Measurements from ENCODE around the gene LAMA2. TPM values are rescaled to one million over a fixed set of nuclear protein-coding genes. Genes with fewer than 3 reads are reported as not detected.

LAMA2 gene
- total RNA-seq, 2 donors from 2014 or later: 111 to 217 TPM

DNA sequence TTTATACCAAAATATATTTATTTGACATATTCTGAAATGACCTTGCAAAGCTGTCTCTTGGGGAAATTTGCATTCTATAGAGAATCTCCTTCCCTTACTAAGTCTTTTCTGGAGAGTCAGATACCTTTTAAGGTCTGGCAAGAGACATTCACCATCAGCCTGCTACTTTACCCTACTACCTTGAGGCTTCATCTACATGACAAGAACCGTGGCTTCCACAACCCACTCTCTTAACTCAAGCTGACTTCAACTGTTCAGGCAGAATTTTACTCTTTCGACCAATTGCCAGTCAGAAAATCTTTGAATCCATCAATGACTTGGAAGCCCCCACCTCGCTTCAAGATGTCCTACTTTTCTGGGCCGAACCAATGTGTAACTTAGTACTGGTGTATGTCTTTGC lies 314.2 kb downstream of the LAMA2 start:
- no peak for TF ChIP-seq CTCF (IDR thresholded peaks at IDR 0.05)
- Histone ChIP-seq H3K27me3 (replicated peaks; ENCODE audit: insufficient read depth) (no peaks in the 10 kb centered on the region), H3K36me3 (no peaks in the 10 kb centered on the region), H3K27ac (no peak overlapping the region), H3K4me1 (ENCODE audit: control insufficient read depth in 1 of 2, low read depth in 2 of 2) (peaks cover 0 to 11% of the 10 kb centered on the region in 2 donors), H3K4me3 (no peak overlapping the region), H3K9me3 (no peaks in the 10 kb centered on the region)
- ATAC-seq (ENCODE audit: insufficient number of reproducible peaks, low FRiP score, low read depth) (no peak), DNase-seq (ENCODE audit: low spot score) (no peak)

DNA sequence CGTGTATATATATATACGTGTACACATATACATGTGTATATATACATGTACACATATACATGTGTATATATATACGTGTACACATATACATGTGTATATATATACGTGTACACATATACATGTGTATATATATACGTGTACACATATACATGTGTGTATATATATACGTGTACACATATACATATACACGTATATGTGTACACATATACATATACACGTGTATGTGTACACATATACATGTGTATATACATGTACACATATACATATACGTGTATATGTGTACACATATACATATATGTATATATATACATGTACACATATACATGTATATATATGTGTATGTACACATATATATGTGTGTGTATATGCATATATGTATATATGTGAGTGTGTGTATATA lies 317.2 kb downstream of the LAMA2 start:
- DNase-seq (ENCODE audit: low spot score) (no peak), ATAC-seq (ENCODE audit: insufficient number of reproducible peaks, low FRiP score, low read depth) (no peak)
- TF ChIP-seq CTCF (IDR thresholded peaks at IDR 0.05): no peak
- Histone ChIP-seq H3K27me3 (replicated peaks; ENCODE audit: insufficient read depth) (no peaks in the 10 kb centered on the region), H3K9me3 (no peaks in the 10 kb centered on the region), H3K4me1 (ENCODE audit: control insufficient read depth in 1 of 2, low read depth in 2 of 2) (peaks cover 0 to 8% of the 10 kb centered on the region in 2 donors), H3K4me3 (no peak overlapping the region), H3K27ac (no peak overlapping the region), H3K36me3 (no peaks in the 10 kb centered on the region)

DNA sequence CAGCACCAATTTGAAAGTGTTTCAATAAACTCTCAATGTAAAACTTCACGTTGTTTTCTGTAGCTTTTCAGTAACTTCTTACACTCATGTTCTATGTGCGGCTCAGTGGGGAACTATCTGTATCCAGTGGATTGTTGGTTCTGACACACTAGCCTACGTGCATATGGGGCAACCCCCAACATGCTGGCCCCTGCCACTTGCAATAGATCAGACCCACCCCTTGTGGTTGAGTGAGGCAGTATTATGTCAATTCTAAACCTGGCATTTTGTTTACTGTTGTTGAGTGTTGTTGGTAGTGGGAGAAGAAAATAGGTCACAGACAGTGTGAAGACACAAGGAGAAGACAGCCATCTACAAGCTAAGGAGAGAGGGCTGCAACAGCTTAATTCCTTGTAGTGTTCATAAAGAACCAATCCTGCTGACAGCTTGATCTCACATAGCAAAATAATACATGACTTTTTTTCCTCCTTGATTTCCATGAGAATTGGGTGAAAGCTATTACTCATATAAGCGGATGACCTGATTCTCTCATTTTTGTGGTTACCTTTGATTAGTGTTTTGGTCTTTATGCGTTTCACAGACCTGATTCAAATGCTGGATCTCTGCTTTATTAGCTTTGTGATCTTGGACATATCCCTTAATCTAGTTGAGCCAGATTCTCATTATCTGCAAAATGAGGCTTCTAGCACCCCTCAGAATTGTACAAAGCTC lies 320.4 kb downstream of the LAMA2 start:
- Histone ChIP-seq H3K9me3 (no peaks in the 10 kb centered on the region), H3K27ac (no peak overlapping the region), H3K36me3 (no peaks in the 10 kb centered on the region), H3K27me3 (replicated peaks; ENCODE audit: insufficient read depth) (no peaks in the 10 kb centered on the region), H3K4me1 (ENCODE audit: control insufficient read depth in 1 of 2, low read depth in 2 of 2) (no peaks in the 10 kb centered on the region), H3K4me3 (no peak overlapping the region)
- no peak for TF ChIP-seq CTCF (IDR thresholded peaks at IDR 0.05)
- DNase-seq (ENCODE audit: low spot score): no peak
- no peak for ATAC-seq (ENCODE audit: insufficient number of reproducible peaks, low FRiP score, low read depth)

DNA sequence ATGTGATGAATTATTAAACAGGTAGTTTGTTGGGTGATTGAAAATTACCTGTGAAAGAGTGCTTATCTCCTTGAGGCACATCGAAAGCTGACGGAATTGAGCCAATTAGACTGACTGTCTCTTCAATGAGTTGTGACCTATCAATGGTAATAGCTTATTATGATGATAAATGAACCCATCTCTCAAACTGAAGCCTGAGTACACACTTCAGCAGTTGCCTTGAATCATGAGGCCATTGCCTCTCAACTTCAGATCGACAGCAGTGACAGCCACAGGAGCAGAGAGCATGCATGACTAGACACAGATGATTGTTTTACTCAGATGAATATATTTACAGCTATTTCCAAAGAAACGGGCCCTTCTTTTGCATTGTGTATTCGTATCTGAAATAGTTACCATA lies 323.9 kb downstream of the LAMA2 start:
- DNase-seq (ENCODE audit: low spot score): no peak
- no peak for ATAC-seq (ENCODE audit: insufficient number of reproducible peaks, low FRiP score, low read depth)
- no peak overlapping the region for H3K27ac ChIP-seq

DNA sequence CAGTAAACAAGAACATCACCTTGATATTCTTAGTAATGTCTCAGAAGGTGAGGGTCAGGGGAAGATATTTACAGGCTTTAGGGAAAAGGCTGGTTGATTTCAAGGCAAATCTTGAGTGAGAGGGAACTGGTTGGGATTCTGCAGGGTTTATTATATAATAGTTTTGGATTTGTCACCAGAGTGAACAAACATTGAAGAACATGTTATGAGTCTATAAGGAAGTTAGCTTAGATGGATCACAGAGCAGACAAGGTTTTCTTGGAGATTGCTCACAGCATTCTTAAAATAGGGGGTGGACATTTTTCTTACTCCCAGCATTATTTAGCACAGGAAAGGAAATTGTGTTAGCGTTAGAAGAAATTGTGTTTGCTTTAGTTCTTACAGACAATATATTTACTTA lies 324.9 kb downstream of the LAMA2 start:
- Histone ChIP-seq H3K4me3 (no peak overlapping the region), H3K36me3 (no peaks in the 10 kb centered on the region), H3K27me3 (replicated peaks; ENCODE audit: insufficient read depth) (no peaks in the 10 kb centered on the region), H3K27ac (no peak overlapping the region), H3K4me1 (ENCODE audit: control insufficient read depth in 1 of 2, low read depth in 2 of 2) (peaks cover 0 to 10% of the 10 kb centered on the region in 2 donors), H3K9me3 (no peaks in the 10 kb centered on the region)
- TF ChIP-seq CTCF (IDR thresholded peaks at IDR 0.05): no peak
- ATAC-seq (ENCODE audit: insufficient number of reproducible peaks, low FRiP score, low read depth) (no peak), DNase-seq (ENCODE audit: low spot score) (no peak)

More for the DNA sequence above, 323.9 kb downstream of the LAMA2 start:
- Histone ChIP-seq H3K9me3 (no peaks in the 10 kb centered on the region), H3K36me3 (no peaks in the 10 kb centered on the region), H3K4me3 (no peak overlapping the region), H3K4me1 (ENCODE audit: control insufficient read depth in 1 of 2, low read depth in 2 of 2) (peaks cover 0 to 3% of the 10 kb centered on the region in 2 donors), H3K27me3 (replicated peaks; ENCODE audit: insufficient read depth) (no peaks in the 10 kb centered on the region)
- no peak for TF ChIP-seq CTCF (IDR thresholded peaks at IDR 0.05)
